Breast epithelium (tissue), 4 donors: Measurements from ENCODE around the gene ECSCR. TPM values are rescaled to one million over a fixed set of nuclear protein-coding genes. Genes with fewer than 3 reads are reported as not detected.

Experiments
- DNase-seq, 2 donors: peaks; one replicate each; pipeline ENCODE4 v3.0.0-alpha.2; 2019; ENCODE audit warnings: low spot score in 2 of 2
- H3K27ac ChIP-seq, 2 donors: fragments of 200-600 bp; sonication (generic) in 1 of 2; one replicate each; pipeline ENCODE4 v1.5.1; 2016 to 2019; ENCODE audit warnings: mild to moderate bottlenecking in 1 of 2
- H3K27me3 ChIP-seq, 2 donors: fragments of 200-600 bp; sonication (generic) in 1 of 2; one replicate each; pipeline versions ENCODE4 v1.5.1 to v1.6.0; 2017 to 2019; ENCODE audit warnings: control low read depth in 1 of 2, mild to moderate bottlenecking in 1 of 2
- H3K36me3 ChIP-seq: fragments of 200-600 bp; one replicate; pipeline ENCODE4 v1.5.1; 2019
- H3K4me1 ChIP-seq, 2 donors: fragments of 200-600 bp; sonication (generic); one replicate each; pipeline ENCODE4 v1.5.1; 2016 to 2019; ENCODE audit warnings: control low read depth in 1 of 2
- H3K4me3 ChIP-seq, 3 donors: fragments of 200-600 bp; sonication (generic); 1 replicate in 2 of 3; 2 replicates in 1 of 3; pipeline ENCODE4 v1.5.1; 2016 to 2019; ENCODE audit warnings: mild to moderate bottlenecking in 3 of 3, moderate library complexity in 2 of 3
- H3K9me3 ChIP-seq, 2 donors: fragments of 200-600 bp; sonication (generic) in 1 of 2; one replicate each; pipeline ENCODE4 v1.5.1; 2016 to 2019; ENCODE audit warnings: control low read depth in 1 of 2
- POLR2A ChIP-seq: fragments of 450-650 bp; IDR thresholded peaks from one replicate; pipeline ENCODE4 v1.6.1; 2016; ENCODE audit warnings: antibody characterized with exemption, mild to moderate bottlenecking, moderate library complexity
- POLR2AphosphoS5 ChIP-seq, 3 donors: sonication (generic); formaldehyde crosslinking; IDR thresholded peaks; one replicate each; pipeline ENCODE4 v1.6.1; 2017; ENCODE audit warnings: antibody characterized with exemption in 3 of 3
- intact Hi-C: fragments of 100-400 bp; cut with DNase I; formaldehyde crosslinking; loops from one replicate; pipeline ENCODE4 v1.15.1; 2023; ENCODE audit warnings: low total_unique reads
- total RNA-seq, 3 donors: library from RNA; depleted of rRNA; stranded (reverse); fragments of >200 nt; gene quantifications; one replicate each; pipeline ENCODE4 v1.1.0, GENCODE V29; 2016
- TF ChIP-seq, protein P1 (sequence below), 3 donors: fragments of 450-650 bp; IDR thresholded peaks; one replicate each; pipeline ENCODE4 v1.5.1; 2016 to 2017; ENCODE audit warnings: antibody characterized with exemption in 3 of 3, mild to moderate bottlenecking in 3 of 3, moderate library complexity in 3 of 3

The ECSCR gene
- total RNA-seq, 3 donors from 2014 or later, result 6.6 to 39.3 (median 17.4) TPM

DNA sequence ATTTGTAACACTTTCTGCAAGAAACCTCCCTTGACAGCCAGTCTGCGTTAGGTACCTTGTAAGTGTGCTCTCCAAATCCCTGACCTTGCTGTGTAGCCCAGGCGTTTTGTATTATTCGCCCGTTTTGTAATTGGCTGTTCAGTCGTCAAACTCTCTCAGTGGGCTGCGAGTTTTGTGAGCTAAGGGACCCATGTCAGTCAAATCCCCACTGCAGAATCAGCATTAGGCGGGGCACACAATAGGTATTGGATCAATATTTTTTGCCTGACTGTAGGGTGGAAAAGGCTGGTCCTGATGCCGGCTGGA lies 23.9 kb downstream of the ECSCR start:
- no peaks in the 10 kb centered on the region for H3K36me3 ChIP-seq
- H3K27me3 ChIP-seq, result no peaks in the 10 kb centered on the region
- peak overlapping the region; percentile 97 for H3K27ac ChIP-seq
- DNase-seq, result no peak
- no peaks in the 10 kb centered on the region for H3K4me1 ChIP-seq
- TF ChIP-seq, protein P1, sequence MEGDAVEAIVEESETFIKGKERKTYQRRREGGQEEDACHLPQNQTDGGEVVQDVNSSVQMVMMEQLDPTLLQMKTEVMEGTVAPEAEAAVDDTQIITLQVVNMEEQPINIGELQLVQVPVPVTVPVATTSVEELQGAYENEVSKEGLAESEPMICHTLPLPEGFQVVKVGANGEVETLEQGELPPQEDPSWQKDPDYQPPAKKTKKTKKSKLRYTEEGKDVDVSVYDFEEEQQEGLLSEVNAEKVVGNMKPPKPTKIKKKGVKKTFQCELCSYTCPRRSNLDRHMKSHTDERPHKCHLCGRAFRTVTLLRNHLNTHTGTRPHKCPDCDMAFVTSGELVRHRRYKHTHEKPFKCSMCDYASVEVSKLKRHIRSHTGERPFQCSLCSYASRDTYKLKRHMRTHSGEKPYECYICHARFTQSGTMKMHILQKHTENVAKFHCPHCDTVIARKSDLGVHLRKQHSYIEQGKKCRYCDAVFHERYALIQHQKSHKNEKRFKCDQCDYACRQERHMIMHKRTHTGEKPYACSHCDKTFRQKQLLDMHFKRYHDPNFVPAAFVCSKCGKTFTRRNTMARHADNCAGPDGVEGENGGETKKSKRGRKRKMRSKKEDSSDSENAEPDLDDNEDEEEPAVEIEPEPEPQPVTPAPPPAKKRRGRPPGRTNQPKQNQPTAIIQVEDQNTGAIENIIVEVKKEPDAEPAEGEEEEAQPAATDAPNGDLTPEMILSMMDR (IDR thresholded peaks at IDR 0.05), result no peak
- TF ChIP-seq POLR2A (no peak), POLR2AphosphoS5 (IDR thresholded peaks at IDR 0.05) (no peak)
- intact Hi-C loops, result no loop called here
- H3K9me3 ChIP-seq, result no peaks in the 10 kb centered on the region
- H3K4me3 ChIP-seq, result peak overlapping the region; percentile 82 to 88 (median 85)

DNA sequence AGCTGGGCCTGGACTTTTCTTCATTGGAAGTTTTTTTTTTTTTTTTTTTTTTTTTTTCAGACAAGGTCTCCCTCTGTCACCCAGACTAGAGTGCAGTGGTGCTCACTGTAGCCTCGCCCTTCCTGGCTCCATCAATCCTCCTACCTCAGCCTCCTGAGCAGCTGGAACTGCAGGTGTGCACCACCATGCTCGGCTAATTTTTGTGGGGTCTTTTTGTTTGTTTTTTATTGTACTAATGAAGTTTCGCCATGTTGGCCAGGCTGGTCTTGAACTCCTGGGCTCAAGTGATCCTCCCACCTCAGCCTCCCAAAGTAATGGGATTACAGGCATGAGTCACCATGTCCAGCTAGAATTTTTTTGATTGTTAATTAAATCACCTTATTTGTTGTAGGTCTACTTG lies 26.9 kb downstream of the ECSCR start:
- H3K36me3 ChIP-seq, result no peaks in the 10 kb centered on the region
- no peak overlapping the region for H3K4me3 ChIP-seq
- H3K9me3 ChIP-seq, result no peaks in the 10 kb centered on the region
- TF ChIP-seq, protein P1 (IDR thresholded peaks at IDR 0.05), result no peak
- TF ChIP-seq POLR2A (no peak), POLR2AphosphoS5 (IDR thresholded peaks at IDR 0.05) (no peak)
- intact Hi-C loops, result no loop called here
- H3K27me3 ChIP-seq, result no peaks in the 10 kb centered on the region
- no peaks in the 10 kb centered on the region for H3K4me1 ChIP-seq
- no peak overlapping the region for H3K27ac ChIP-seq
- no peak for DNase-seq

DNA sequence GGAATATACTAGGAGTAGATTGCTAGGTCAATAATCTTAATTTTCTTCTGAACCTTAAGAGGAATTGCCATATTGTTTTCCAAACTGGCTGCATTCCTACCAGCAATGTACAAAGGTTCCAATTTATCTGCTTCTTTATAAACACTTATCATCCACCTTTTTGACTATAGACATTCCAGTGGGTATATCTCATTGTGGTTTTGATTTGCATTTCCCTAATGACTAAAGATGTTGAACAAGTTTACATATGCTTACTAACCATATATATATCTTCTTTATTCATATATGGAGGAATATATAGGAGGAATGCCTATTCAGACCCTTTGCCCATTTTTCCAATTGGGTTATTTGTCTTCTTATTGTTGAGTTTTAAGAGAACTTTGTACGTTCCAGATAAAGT lies 30.8 kb downstream of the ECSCR start:
- TF ChIP-seq, protein P1 (IDR thresholded peaks at IDR 0.05), result no peak
- TF ChIP-seq POLR2AphosphoS5 (IDR thresholded peaks at IDR 0.05), result no peak
- no peak for TF ChIP-seq POLR2A
- no peaks in the 10 kb centered on the region for H3K36me3 ChIP-seq
- intact Hi-C loops, result no loop called here

DNA sequence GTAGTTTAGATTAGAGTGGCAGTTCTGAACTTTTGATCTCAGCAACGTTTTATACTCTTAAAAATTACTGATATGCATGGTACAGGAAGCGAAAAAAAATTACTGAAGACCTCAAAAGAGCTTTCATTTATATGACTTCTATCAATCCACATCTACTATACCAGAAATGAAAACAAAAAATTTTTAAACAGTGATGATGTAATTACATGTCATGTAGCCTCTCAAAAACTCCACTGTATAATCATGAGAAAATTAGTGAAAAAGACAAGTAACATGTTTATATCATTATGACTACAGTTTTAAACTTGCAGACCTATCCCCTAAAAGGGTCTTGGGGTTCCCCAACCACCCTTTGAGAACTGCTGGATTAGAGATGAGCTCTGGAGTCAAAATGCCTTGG lies 32.5 kb downstream of the ECSCR start:
- no peaks in the 10 kb centered on the region for H3K9me3 ChIP-seq
- no peak for TF ChIP-seq POLR2AphosphoS5 (IDR thresholded peaks at IDR 0.05)
- no peaks in the 10 kb centered on the region for H3K4me1 ChIP-seq
- intact Hi-C loops, result no loop called here
- no peaks in the 10 kb centered on the region for H3K36me3 ChIP-seq
- H3K27ac ChIP-seq, result no peak overlapping the region
- H3K4me3 ChIP-seq, result no peak overlapping the region
- H3K27me3 ChIP-seq, result no peaks in the 10 kb centered on the region
- no peak for DNase-seq

More for the DNA sequence above, 30.8 kb downstream of the ECSCR start:
- H3K4me1 ChIP-seq, result no peaks in the 10 kb centered on the region
- no peak for DNase-seq
- H3K4me3 ChIP-seq, result no peak overlapping the region
- no peak overlapping the region for H3K27ac ChIP-seq
- H3K27me3 ChIP-seq, result no peaks in the 10 kb centered on the region
- no peaks in the 10 kb centered on the region for H3K9me3 ChIP-seq

DNA sequence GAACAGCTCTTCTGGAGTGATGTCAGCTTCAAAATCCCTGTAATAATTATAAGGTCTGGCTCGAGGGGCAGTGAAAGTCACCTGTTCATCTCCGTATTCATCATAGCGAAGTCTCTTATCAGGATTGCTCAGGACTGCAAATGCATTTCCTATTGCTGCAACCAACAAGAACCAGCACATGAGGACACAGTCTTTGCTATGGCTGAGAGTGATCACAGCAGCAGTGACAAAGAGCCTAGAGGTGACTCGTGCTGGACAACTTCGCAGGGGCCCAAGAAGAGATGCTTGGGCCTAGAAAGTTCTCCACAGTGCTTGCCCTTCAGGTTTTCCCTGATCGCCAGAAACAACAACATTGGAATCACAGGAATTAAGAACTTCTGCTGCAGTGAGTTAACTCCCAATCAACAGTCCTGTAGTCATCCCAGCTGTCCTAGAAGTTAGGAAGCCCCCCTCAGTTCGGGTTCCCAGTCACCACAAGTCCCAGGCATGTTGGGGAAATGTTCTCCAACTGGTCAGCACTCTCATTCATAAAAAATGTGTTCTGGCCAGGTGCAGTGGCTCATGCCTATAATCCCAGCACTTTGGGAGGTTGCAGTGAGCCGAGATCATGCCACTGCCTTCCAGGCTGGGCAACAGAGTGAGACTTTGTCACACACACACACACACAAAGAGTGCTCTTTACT lies 36.2 kb downstream of the ECSCR start:
- intact Hi-C loops, result no loop called here
- Histone ChIP-seq H3K27ac (no peak overlapping the region), H3K36me3 (no peaks in the 10 kb centered on the region)

More for the DNA sequence above, 36.2 kb downstream of the ECSCR start:
- TF ChIP-seq POLR2A (no peak), POLR2AphosphoS5 (IDR thresholded peaks at IDR 0.05) (no peak)
- TF ChIP-seq, protein P1 (IDR thresholded peaks at IDR 0.05), result no peak
- Histone ChIP-seq H3K9me3 (no peaks in the 10 kb centered on the region), H3K27me3 (no peaks in the 10 kb centered on the region), H3K4me3 (no peak overlapping the region), H3K4me1 (no peaks in the 10 kb centered on the region)
- DNase-seq, result no peak
